ENCODE data around the gene STRIP1. TPM values are rescaled to one million over a fixed set of nuclear protein-coding genes. Genes with fewer than 3 reads are reported as not detected.

STRIP1 gene
- total RNA-seq, 1 donor from 2014 or later = 18.1 TPM

DNA sequence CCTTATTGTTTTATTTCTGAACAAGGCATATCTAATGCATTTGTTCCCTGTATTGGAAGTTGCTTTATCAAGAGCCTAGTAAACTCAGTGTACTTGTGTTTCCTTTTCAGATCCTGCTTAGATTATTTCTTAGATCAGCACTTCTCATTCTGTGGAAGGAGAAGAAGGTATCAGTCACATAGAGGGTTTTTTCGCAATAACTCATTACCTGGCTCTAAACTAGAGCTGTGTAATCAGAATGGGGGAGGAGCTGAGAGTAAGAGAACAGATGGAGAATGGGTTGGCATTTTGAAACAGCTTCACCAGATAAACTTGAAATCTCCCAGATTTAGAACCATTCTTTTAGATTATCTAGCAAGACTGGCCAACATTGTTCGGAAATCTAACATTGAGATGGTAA lies 38.9 kb upstream of the STRIP1 start:
- Histone ChIP-seq H3K9me3 (replicated peaks) (no peaks in the 10 kb centered on the region), H3K36me3 (peaks cover 6% of the 10 kb centered on the region), H3K4me1 (peaks cover 88% of the 10 kb centered on the region), H3K27me3 (ENCODE audit: low read depth) (no peaks in the 10 kb centered on the region), H3K27ac (replicated peaks) (no peak overlapping the region), H3K4me3 (no peak overlapping the region)
- TF ChIP-seq, protein P1, sequence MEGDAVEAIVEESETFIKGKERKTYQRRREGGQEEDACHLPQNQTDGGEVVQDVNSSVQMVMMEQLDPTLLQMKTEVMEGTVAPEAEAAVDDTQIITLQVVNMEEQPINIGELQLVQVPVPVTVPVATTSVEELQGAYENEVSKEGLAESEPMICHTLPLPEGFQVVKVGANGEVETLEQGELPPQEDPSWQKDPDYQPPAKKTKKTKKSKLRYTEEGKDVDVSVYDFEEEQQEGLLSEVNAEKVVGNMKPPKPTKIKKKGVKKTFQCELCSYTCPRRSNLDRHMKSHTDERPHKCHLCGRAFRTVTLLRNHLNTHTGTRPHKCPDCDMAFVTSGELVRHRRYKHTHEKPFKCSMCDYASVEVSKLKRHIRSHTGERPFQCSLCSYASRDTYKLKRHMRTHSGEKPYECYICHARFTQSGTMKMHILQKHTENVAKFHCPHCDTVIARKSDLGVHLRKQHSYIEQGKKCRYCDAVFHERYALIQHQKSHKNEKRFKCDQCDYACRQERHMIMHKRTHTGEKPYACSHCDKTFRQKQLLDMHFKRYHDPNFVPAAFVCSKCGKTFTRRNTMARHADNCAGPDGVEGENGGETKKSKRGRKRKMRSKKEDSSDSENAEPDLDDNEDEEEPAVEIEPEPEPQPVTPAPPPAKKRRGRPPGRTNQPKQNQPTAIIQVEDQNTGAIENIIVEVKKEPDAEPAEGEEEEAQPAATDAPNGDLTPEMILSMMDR (IDR thresholded peaks at IDR 0.05; ENCODE audit: borderline replicate concordance) = no peak
- intact Hi-C loops (cut with micrococcal nuclease) = no loop called here
- no peak for DNase-seq

DNA sequence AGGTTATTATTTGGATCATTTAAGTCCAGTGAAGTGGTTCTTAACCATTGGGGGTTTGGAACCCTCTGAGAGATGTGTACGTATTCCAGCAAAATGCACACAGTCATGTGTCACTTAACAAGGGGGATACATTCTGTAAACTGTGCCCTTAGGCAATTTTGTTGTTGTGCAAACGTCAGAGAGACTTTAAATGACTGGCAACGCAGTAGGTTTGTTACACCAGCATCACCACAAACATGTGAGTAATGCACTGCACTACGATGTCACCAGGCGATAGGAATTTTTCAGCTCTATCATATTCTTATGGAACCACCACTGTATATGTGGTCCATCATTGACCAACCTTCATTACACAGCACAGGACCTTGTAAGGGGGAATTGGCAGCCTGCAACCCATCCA lies 37.9 kb upstream of the STRIP1 start:
- H3K4me1 ChIP-seq = peaks cover 78% of the 10 kb centered on the region
- intact Hi-C loops (cut with micrococcal nuclease) = no loop called here

DNA sequence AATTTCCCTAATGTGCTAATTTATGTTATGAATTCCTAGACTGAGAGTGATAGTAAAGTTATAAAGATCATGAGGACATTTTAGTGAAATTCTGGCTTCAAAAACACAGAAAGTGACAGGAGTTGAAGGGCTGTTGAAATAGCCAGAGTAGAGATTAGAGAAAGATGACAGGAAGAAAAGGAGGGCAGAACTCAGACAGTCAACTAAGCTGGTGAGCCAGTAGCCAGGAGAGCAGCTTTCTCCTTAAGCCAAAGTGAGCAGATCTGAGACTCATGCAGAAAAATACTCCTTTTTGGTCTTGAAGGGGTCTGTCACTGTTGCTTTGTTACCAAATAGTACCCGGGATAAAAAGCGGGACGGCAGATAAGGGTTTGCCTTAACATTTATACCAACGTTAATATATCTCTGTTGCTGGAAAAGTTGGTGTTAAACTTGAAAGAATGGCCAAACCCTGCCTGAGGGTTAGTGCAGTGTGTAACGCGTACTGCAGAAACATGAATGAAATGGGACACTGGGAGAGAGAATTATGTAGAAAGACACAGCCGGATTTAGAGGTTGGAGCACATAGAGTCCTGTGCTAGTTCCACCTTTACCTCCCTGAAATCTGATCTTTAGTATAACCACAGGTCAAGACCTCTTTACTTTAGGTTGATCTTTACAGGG lies 37.1 kb upstream of the STRIP1 start:
- Histone ChIP-seq H3K4me1 (peaks cover 76% of the 10 kb centered on the region), H3K9me3 (replicated peaks) (no peaks in the 10 kb centered on the region), H3K36me3 (peaks cover 6% of the 10 kb centered on the region), H3K27me3 (ENCODE audit: low read depth) (no peaks in the 10 kb centered on the region), H3K27ac (replicated peaks) (no peak overlapping the region), H3K4me3 (no peak overlapping the region)
- TF ChIP-seq, protein P1 (IDR thresholded peaks at IDR 0.05; ENCODE audit: borderline replicate concordance) = no peak
- intact Hi-C loops (cut with micrococcal nuclease) = no loop called here
- DNase-seq = no peak

More for the DNA sequence above, 37.9 kb upstream of the STRIP1 start:
- Histone ChIP-seq H3K4me3 (no peak overlapping the region), H3K36me3 (peaks cover 6% of the 10 kb centered on the region), H3K27me3 (ENCODE audit: low read depth) (no peaks in the 10 kb centered on the region), H3K9me3 (replicated peaks) (no peaks in the 10 kb centered on the region), H3K27ac (replicated peaks) (no peak overlapping the region)
- TF ChIP-seq, protein P1 (IDR thresholded peaks at IDR 0.05; ENCODE audit: borderline replicate concordance) = no peak
- no peak for DNase-seq

DNA sequence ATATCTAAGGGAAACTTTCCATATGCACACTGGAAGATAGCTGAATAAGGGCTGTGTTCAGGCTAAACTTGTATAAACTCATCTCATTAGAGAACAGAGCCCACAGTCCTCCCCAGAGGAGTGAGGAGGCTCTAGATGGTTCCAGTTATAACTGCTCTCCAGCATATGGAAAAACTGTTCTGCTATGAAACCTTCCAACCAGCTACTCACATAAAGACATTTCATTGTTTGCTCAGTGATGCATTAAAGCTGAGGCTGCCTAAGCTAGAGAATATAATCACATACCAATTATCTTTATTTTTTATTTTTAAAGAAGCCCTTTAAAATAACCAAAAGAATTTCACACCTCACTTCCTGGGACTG lies 36.6 kb upstream of the STRIP1 start:
- no peak overlapping the region for H3K27ac ChIP-seq (replicated peaks)

DNA sequence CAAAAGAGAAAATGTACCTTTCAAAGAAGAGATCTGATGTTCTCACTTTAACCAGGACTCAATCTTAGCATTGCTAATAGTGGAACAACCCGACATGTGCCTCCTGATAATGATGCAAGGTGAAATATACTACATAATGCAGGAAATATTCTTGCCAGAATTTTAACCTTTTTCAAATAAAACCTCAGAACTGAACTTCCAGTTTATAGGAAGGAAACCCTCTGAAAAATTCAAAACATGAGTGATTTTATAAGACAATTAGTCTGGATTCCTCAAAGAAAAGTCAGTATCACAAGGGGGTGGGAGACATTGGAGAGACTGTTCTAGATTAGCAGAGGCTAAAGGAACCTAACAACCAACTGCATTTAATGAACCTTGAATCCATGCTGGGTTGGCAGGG lies 31.7 kb upstream of the STRIP1 start:
- H3K4me3 ChIP-seq = no peak overlapping the region
- H3K27ac ChIP-seq (replicated peaks) = peak overlapping the region; percentile 82
- no peak for DNase-seq
- intact Hi-C loops (cut with micrococcal nuclease) = no loop called here
- no peaks in the 10 kb centered on the region for H3K9me3 ChIP-seq (replicated peaks)
- H3K4me1 ChIP-seq = peaks cover 80% of the 10 kb centered on the region
- no peaks in the 10 kb centered on the region for H3K36me3 ChIP-seq
- H3K27me3 ChIP-seq (ENCODE audit: low read depth) = no peaks in the 10 kb centered on the region
- TF ChIP-seq, protein P1 (IDR thresholded peaks at IDR 0.05; ENCODE audit: borderline replicate concordance) = no peak

More for the DNA sequence above, 36.6 kb upstream of the STRIP1 start:
- TF ChIP-seq, protein P1 (IDR thresholded peaks at IDR 0.05; ENCODE audit: borderline replicate concordance) = no peak
- Histone ChIP-seq H3K4me1 (peaks cover 76% of the 10 kb centered on the region), H3K9me3 (replicated peaks) (no peaks in the 10 kb centered on the region), H3K4me3 (no peak overlapping the region), H3K27me3 (ENCODE audit: low read depth) (no peaks in the 10 kb centered on the region), H3K36me3 (peaks cover 6% of the 10 kb centered on the region)
- intact Hi-C loops (cut with micrococcal nuclease) = no loop called here
- no peak for DNase-seq
